T-helper 1 cell treated with Interleukin-12 subunit alpha and Interleukin-12 subunit beta and Interleukin-4 antibody, amounts not matched to agents 30 μg/mL and 1 μg/mL, for 36 hours (primary cell): ENCODE data around the gene FEV.

Experiments used
- H3K27ac Mint-ChIP-seq: one replicate; pipeline ENCODE4 v1.8.0; 2021; ENCODE audit warnings: mild to moderate bottlenecking, mixed read lengths
- H3K27me3 Mint-ChIP-seq: one replicate; pipeline ENCODE4 v1.8.0; 2021; ENCODE audit warnings: low read depth, mixed read lengths
- H3K36me3 Mint-ChIP-seq: one replicate; pipeline ENCODE4 v1.8.0; 2021; ENCODE audit warnings: low read depth, mixed read lengths
- H3K4me1 Mint-ChIP-seq: one replicate; pipeline ENCODE4 v1.8.0; 2021; ENCODE audit warnings: low read depth, mixed read lengths
- H3K4me3 Mint-ChIP-seq: one replicate; pipeline ENCODE4 v1.8.0; 2021; ENCODE audit warnings: mild to moderate bottlenecking, moderate library complexity, mixed read lengths
- H3K9me3 Mint-ChIP-seq: one replicate; pipeline ENCODE4 v1.8.0; 2021; ENCODE audit warnings: mixed read lengths

The FEV gene

GRCh38 chr2:218981390-218981880 is 3.5 kb downstream of the FEV start:
- Mint-ChIP-seq H3K4me1 (peaks cover 12% of the 10 kb centered on the region), H3K4me3 (no peak overlapping the region), H3K27me3 (peaks cover 74% of the 10 kb centered on the region), H3K36me3 (peaks cover 3% of the 10 kb centered on the region), H3K27ac (peak overlapping the region; percentile 6), H3K9me3 (no peaks in the 10 kb centered on the region)

DNA sequence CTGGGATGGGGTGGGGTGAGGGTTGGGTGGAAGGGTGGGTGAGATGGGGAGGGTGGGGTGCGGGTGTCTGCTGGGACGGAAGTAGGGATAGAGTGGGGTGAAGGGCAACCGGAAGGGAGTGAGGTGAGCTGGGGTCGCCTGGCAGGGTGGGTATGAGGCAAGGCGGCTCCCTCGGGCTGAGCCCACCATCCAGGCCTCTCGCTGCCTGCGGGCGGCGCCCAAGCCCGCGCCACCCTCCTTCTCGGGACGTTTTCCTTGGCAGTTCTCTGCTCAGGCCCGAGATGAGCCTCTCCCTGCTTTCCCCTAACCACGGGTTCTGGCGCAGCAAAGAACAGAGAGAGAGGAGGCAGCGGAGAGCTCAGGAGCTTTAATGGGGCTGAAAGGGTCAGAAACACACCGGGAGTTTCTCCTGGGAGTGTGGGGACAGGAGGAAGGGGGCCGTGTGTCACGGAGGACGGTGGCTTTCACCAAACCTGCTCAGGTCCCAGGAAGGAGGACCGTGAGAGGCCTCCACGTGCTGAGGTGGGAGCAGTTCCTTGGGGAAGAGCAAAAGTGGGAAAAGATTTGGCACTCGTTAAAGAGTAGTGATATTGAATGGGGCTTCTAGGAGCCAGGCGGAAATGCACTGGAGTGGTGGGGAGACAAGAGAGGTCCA is 4.1 kb downstream of the FEV start:
- Mint-ChIP-seq H3K4me1 (peaks cover 11% of the 10 kb centered on the region), H3K9me3 (no peaks in the 10 kb centered on the region), H3K27me3 (peaks cover 74% of the 10 kb centered on the region), H3K27ac (peak overlapping the region; percentile 6), H3K4me3 (peak overlapping the region; percentile 34), H3K36me3 (peaks cover 3% of the 10 kb centered on the region)

- H3K27ac Mint-ChIP-seq: peak overlapping the region; percentile 49
- H3K27me3 Mint-ChIP-seq: peaks cover 76% of the 10 kb centered on the region
- no peak overlapping the region for H3K4me3 Mint-ChIP-seq
- peaks cover 3% of the 10 kb centered on the region for H3K36me3 Mint-ChIP-seq
- H3K4me1 Mint-ChIP-seq: peaks cover 9% of the 10 kb centered on the region
- H3K9me3 Mint-ChIP-seq: no peaks in the 10 kb centered on the region
Measured at GRCh38 chr2:218979846-218980734, 4.9 kb downstream of the FEV start.

GRCh38 chr2:218975060-218975777 is 9.8 kb downstream of the FEV start:
- Mint-ChIP-seq H3K27me3 (peaks cover 74% of the 10 kb centered on the region), H3K36me3 (peaks cover 1% of the 10 kb centered on the region), H3K4me1 (peaks cover 2% of the 10 kb centered on the region), H3K4me3 (no peak overlapping the region), H3K27ac (no peak overlapping the region), H3K9me3 (no peaks in the 10 kb centered on the region)

DNA sequence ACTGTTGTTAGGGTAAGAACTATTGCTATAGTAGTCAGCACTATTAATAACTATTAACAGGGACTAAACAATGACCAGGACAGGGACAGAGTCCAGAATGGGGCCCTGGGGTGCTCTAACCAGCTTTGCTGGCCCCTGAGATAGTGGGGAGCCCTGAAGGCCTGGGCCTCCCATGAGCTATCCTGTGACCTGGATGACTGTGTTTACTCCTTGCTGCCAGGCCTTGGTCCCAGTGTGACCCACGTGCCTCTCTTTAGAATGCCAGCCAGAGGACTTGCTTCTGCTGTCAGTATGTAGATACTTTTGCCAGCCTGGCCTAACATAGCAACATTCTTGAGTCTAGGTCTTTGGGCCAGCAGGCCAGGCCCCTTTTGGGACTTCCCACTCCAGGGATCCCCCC is 14.1 kb downstream of the FEV start:
- Mint-ChIP-seq H3K27me3 (peaks cover 57% of the 10 kb centered on the region), H3K36me3 (no peaks in the 10 kb centered on the region), H3K4me1 (no peaks in the 10 kb centered on the region), H3K4me3 (no peak overlapping the region), H3K9me3 (no peaks in the 10 kb centered on the region), H3K27ac (no peak overlapping the region)

- H3K27ac Mint-ChIP-seq: no peak overlapping the region
- H3K27me3 Mint-ChIP-seq: peaks cover 60% of the 10 kb centered on the region
- peaks cover 4% of the 10 kb centered on the region for H3K4me1 Mint-ChIP-seq
- H3K4me3 Mint-ChIP-seq: no peak overlapping the region
- peaks cover 3% of the 10 kb centered on the region for H3K36me3 Mint-ChIP-seq
- H3K9me3 Mint-ChIP-seq: no peaks in the 10 kb centered on the region
Measured at GRCh38 chr2:218964041-218964771, 20.8 kb downstream of the FEV start.

DNA sequence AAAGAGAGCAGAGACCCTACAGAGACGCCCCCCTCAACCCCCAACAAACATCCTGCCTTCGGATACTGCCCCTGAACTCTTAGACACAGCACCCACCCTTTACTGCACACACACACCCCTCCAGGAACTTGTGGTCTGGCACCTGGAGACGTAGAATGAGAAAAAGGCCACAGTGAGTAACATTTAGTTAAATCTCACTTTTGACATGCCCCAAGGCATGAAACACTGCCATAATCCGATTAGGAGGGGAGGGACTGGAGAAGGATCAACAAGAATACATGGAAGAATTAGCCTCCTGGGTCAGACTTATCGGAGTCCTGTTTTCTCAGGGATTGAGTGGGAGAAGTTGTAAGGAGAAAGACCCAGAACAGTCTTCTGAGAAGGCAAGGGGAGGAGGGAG is 21.4 kb downstream of the FEV start:
- Mint-ChIP-seq H3K36me3 (peaks cover 3% of the 10 kb centered on the region), H3K9me3 (no peaks in the 10 kb centered on the region), H3K4me1 (peaks cover 6% of the 10 kb centered on the region), H3K27me3 (peaks cover 62% of the 10 kb centered on the region), H3K4me3 (no peak overlapping the region), H3K27ac (no peak overlapping the region)

- Mint-ChIP-seq H3K4me3 (no peak overlapping the region), H3K4me1 (peaks cover 6% of the 10 kb centered on the region), H3K9me3 (no peaks in the 10 kb centered on the region), H3K36me3 (peaks cover 3% of the 10 kb centered on the region), H3K27ac (no peak overlapping the region), H3K27me3 (peaks cover 64% of the 10 kb centered on the region)
Measured at GRCh38 chr2:218962859-218963492, 22.0 kb downstream of the FEV start.

DNA sequence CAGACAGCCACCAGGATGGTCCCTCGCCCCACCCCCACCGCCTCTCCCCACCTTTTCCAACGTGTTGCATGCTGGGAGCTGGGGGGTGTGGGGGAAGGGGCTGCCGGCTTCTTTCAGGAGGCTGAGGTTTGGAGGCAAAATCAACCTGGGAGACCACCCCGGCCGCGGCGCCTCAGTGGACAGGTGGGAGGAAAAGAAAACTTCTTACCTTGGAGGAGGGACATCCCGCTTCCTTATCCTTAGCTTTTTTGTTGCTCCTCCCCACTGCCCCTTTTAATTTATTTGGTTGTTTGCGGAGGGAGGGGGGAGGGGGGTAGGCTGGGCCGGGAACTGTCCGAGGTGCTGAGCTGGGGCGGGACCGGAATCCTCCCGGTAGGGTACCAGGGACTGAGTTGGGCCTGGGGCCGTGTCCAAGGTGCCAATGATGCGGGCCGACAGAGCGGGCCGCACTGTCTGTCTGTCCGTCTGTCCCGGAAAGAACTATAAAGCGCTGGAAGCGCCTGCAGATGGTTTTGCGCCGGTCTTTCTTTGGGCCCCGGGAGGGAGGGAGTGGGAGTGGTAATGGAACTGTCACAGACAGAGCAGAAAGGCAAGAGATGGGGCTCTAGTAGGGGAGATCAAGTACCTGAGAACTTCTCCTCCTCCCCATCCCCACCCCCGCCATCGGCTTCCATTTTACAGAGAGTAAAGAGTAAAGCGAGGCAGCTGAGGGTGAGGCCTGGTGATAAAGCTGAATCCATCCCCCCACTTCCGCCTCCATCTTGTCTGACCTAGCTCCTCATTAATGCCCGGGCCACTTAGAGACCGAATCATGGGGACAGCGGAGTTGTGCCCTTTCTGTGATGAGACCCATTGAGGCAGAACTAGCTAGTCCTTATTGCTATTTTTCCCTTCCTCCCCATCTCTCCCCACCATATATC is 23.1 kb downstream of the FEV start:
- Mint-ChIP-seq H3K4me3 (no peak overlapping the region), H3K36me3 (peaks cover 3% of the 10 kb centered on the region), H3K27ac (no peak overlapping the region)

GRCh38 chr2:218961229-218961628 is 23.8 kb downstream of the FEV start:
- Mint-ChIP-seq H3K4me3 (no peak overlapping the region), H3K27me3 (peaks cover 78% of the 10 kb centered on the region), H3K27ac (peak overlapping the region; percentile 79)

More for the DNA sequence above, 23.1 kb downstream of the FEV start:
- no peaks in the 10 kb centered on the region for H3K9me3 Mint-ChIP-seq
- peaks cover 71% of the 10 kb centered on the region for H3K27me3 Mint-ChIP-seq
- H3K4me1 Mint-ChIP-seq: peaks cover 6% of the 10 kb centered on the region

GRCh38 chr2:218960309-218961165 is 24.4 kb downstream of the FEV start:
- Mint-ChIP-seq H3K36me3 (peaks cover 3% of the 10 kb centered on the region), H3K4me3 (no peak overlapping the region), H3K4me1 (peaks cover 6% of the 10 kb centered on the region)

More at GRCh38 chr2:218961229-218961628, 23.8 kb downstream of the FEV start:
- Mint-ChIP-seq H3K4me1 (peaks cover 6% of the 10 kb centered on the region), H3K9me3 (no peaks in the 10 kb centered on the region), H3K36me3 (peaks cover 3% of the 10 kb centered on the region)

DNA sequence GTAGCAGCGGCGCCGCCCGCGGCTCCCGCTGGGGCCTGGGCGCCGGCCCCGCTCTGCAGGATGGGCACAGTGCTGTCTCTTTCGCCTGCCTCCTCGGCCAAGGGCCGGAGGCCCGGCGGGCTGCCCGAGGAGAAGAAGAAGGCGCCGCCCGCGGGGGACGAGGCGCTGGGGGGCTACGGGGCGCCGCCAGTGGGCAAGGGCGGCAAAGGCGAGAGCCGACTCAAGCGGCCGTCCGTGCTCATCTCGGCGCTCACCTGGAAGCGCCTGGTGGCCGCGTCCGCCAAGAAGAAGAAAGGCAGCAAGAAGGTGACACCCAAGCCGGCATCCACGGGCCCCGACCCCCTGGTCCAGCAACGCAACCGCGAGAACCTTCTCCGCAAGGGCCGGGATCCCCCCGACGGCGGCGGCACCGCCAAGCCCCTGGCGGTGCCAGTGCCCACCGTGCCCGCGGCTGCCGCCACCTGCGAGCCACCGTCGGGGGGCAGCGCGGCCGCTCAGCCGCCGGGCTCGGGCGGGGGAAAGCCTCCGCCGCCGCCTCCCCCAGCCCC is 25.1 kb downstream of the FEV start:
- H3K27me3 Mint-ChIP-seq: peaks cover 85% of the 10 kb centered on the region
- H3K27ac Mint-ChIP-seq: no peak overlapping the region
- H3K9me3 Mint-ChIP-seq: no peaks in the 10 kb centered on the region
- peaks cover 3% of the 10 kb centered on the region for H3K36me3 Mint-ChIP-seq
- H3K4me1 Mint-ChIP-seq: peaks cover 6% of the 10 kb centered on the region
- H3K4me3 Mint-ChIP-seq: no peak overlapping the region

More at GRCh38 chr2:218960309-218961165, 24.4 kb downstream of the FEV start:
- Mint-ChIP-seq H3K27me3 (peaks cover 82% of the 10 kb centered on the region), H3K9me3 (no peaks in the 10 kb centered on the region), H3K27ac (no peak overlapping the region)
